Activated CD4-positive, alpha-beta T cell treated with anti-CD3 and anti-CD28 coated beads, Interleukin-2, amount 50 U/mL, for 1 hour (primary cell): ENCODE results near the gene KMO.

ENCODE experiments used
- DNase-seq: peaks from one replicate; pipeline ENCODE4 v3.0.0-alpha.2; 2020

The KMO gene

GRCh38 chr1:241532162-241532531 lies at the start of gene KMO:
TSS of gene KMO (plus strand) at chr1:241532378. CDS start at chr1:241532445, 67 bp downstream.
- DNase-seq, result no peak

- no peak for DNase-seq
Measured at GRCh38 chr1:241482761-241483250, 49.4 kb upstream of the KMO start.

GRCh38 chr1:241485145-241485544 lies 47.0 kb upstream of the KMO start:
- no peak for DNase-seq

GRCh38 chr1:241485554-241485992 lies 46.6 kb upstream of the KMO start:
- DNase-seq, result no peak

GRCh38 chr1:241488739-241489138 lies 43.4 kb upstream of the KMO start:
- no peak for DNase-seq

GRCh38 chr1:241495741-241496140 lies 36.4 kb upstream of the KMO start:
- no peak for DNase-seq

GRCh38 chr1:241499910-241500309 lies 32.3 kb upstream of the KMO start:
- DNase-seq, result no peak

- DNase-seq, result no peak
Measured at GRCh38 chr1:241503444-241503843, 28.7 kb upstream of the KMO start.

- DNase-seq, result no peak
Measured at GRCh38 chr1:241507189-241507863, 24.9 kb upstream of the KMO start.

- DNase-seq, result no peak
Measured at GRCh38 chr1:241513378-241513777, 18.8 kb upstream of the KMO start.

- peak; percentile 1 for DNase-seq
Measured at GRCh38 chr1:241518476-241519307, 13.5 kb upstream of the KMO start.

GRCh38 chr1:241519308-241520079 lies 12.7 kb upstream of the KMO start, which contains the start of gene FH:
TSS of gene FH (minus strand) at chr1:241519755. CDS start at chr1:241519722, 33 bp downstream.
- peak; percentile 93 for DNase-seq

GRCh38 chr1:241520080-241520465 lies 12.1 kb upstream of the KMO start:
- DNase-seq, result no peak

- no peak for DNase-seq
Measured at GRCh38 chr1:241521718-241522117, 10.5 kb upstream of the KMO start.

GRCh38 chr1:241525026-241525425 lies 7.2 kb upstream of the KMO start:
- DNase-seq, result no peak

GRCh38 chr1:241527146-241527545 lies 5.0 kb upstream of the KMO start:
- DNase-seq, result no peak

GRCh38 chr1:241531195-241532161 lies 700 bp upstream of the KMO start:
- DNase-seq, result no peak

GRCh38 chr1:241532864-241533263 lies 686 bp downstream of the KMO start:
- DNase-seq, result no peak

GRCh38 chr1:241533326-241534115 lies 1.3 kb downstream of the KMO start:
- no peak for DNase-seq

GRCh38 chr1:241536304-241536703 lies 4.1 kb downstream of the KMO start:
- no peak for DNase-seq

- DNase-seq, result no peak
Measured at GRCh38 chr1:241536969-241537368, 4.8 kb downstream of the KMO start.
